Prostate gland (tissue), 2 donors: ENCODE measurements around the gene PLXNB2. TPM values are rescaled to one million over a fixed set of nuclear protein-coding genes. Genes with fewer than 3 reads are reported as not detected.

ENCODE experiments used
- DNase-seq: peaks from one replicate; pipeline ENCODE4 v3.0.0-alpha.2; 2019; ENCODE audit warnings: low spot score
- H3K27ac ChIP-seq, 2 donors: fragments of 200-600 bp; sonication (generic); 2 replicates each; pipeline ENCODE4 v1.5.1; 2017 to 2019
- H3K27me3 ChIP-seq: fragments of 200-600 bp; sonication (generic); replicated peaks from 2 replicates; pipeline ENCODE4 v1.5.1; 2019; ENCODE audit not compliant: insufficient read depth
- H3K36me3 ChIP-seq, 2 donors: fragments of 200-600 bp; sonication (generic); 1 replicate in 1 of 2; 2 replicates in 1 of 2; pipeline versions ENCODE4 v1.5.1 to v1.8.1; 2017 to 2019
- H3K4me1 ChIP-seq: fragments of 200-600 bp; sonication (generic); replicated peaks from 2 replicates; pipeline ENCODE4 v1.5.1; 2019
- H3K4me3 ChIP-seq, 2 donors: fragments of 200-600 bp; sonication (generic); 2 replicates each; pipeline ENCODE4 v1.5.1; 2017 to 2019
- H3K9me3 ChIP-seq: fragments of 200-600 bp; sonication (generic); 2 replicates; pipeline ENCODE4 v1.5.1; 2017
- CTCF ChIP-seq, 4 experiments: fragments of 200-600 bp in 2 of 4; fragments of 450-650 bp in 2 of 4; sonication (generic) in 2 of 4; IDR thresholded peaks; 1 replicate in 3 of 4; 2 replicates in 1 of 4; pipeline ENCODE4 v1.5.1; 2016 to 2019; ENCODE audit warnings: antibody characterized with exemption in 4 of 4, mild to moderate bottlenecking in 2 of 4, moderate library complexity in 2 of 4
- POLR2A ChIP-seq: fragments of 450-650 bp; IDR thresholded peaks from one replicate; pipeline ENCODE4 v1.6.1; 2016; ENCODE audit warnings: antibody characterized with exemption, mild to moderate bottlenecking
- POLR2AphosphoS5 ChIP-seq: sonication (generic); formaldehyde crosslinking; IDR thresholded peaks from one replicate; pipeline ENCODE4 v1.6.1; 2017; ENCODE audit warnings: antibody characterized with exemption
- WGBS: methylation state at CpG from one replicate; pipeline ENCODE4 v1.1.5; 2018; 5-methylcytosine and 5-hydroxymethylcytosine counted together
- intact Hi-C: fragments of 100-400 bp; cut with DNase I; formaldehyde crosslinking; loops from one replicate; pipeline ENCODE4 v1.14.2; 2022
- total RNA-seq, 2 donors: library from RNA; depleted of rRNA; stranded (reverse); fragments of >200 nt; gene quantifications; one replicate each; pipeline ENCODE4 v1.1.0, GENCODE V29; 2016

PLXNB2 gene
- total RNA-seq = 100 to 1,000 TPM; 259 to 309 TPM

- TF ChIP-seq POLR2A (peak; percentile 87), CTCF (IDR thresholded peaks at IDR 0.05) (no peak), POLR2AphosphoS5 (peak; percentile 41)
- Histone ChIP-seq H3K4me1 (peaks cover 32% of the 10 kb centered on the region), H3K36me3 (no peaks in the 10 kb centered on the region), H3K27ac (peak within 1 kb of the TSS; percentile 91 to 94), H3K9me3 (no peaks in the 10 kb centered on the region), H3K4me3 (peak within 1 kb of the TSS; percentile 75 to 93), H3K27me3 (no peaks in the 10 kb centered on the region)
- intact Hi-C loops = no loop called here
- under 1% methylated on average over 19 of the region's 105 CpGs for WGBS
- peak; percentile 82 for DNase-seq
Measured at GRCh38 chr22:50306753-50307749, at the start of gene PLXNB2. PLXNB2 (minus strand) TSS chr22:50307646; CDS start chr22:50290584, 17,062 bp downstream.

GRCh38 chr22:50357222-50357621 is 49.8 kb upstream of the PLXNB2 start:
- DNase-seq = no peak
- Histone ChIP-seq H3K9me3 (no peaks in the 10 kb centered on the region), H3K4me1 (no peaks in the 10 kb centered on the region), H3K4me3 (no peak overlapping the region), H3K36me3 (no peaks in the 10 kb centered on the region), H3K27ac (no peak overlapping the region), H3K27me3 (no peaks in the 10 kb centered on the region)
- 94% methylated on average over 1 of the region's 1 CpG for WGBS
- TF ChIP-seq POLR2A (no peak), CTCF (IDR thresholded peaks at IDR 0.05) (no peak), POLR2AphosphoS5 (no peak)
- intact Hi-C loops = no loop called here

GRCh38 chr22:50356186-50356585 is 48.7 kb upstream of the PLXNB2 start:
- intact Hi-C loops = no loop called here
- TF ChIP-seq CTCF (IDR thresholded peaks at IDR 0.05) (no peak), POLR2A (no peak), POLR2AphosphoS5 (no peak)
- H3K27me3 ChIP-seq = no peaks in the 10 kb centered on the region
- no peak for DNase-seq
- H3K27ac ChIP-seq = no peak overlapping the region
- no peaks in the 10 kb centered on the region for H3K36me3 ChIP-seq
- H3K4me1 ChIP-seq = no peaks in the 10 kb centered on the region
- 94% methylated on average over 8 of the region's 8 CpGs for WGBS
- no peak overlapping the region for H3K4me3 ChIP-seq
- H3K9me3 ChIP-seq = no peaks in the 10 kb centered on the region

- 52% methylated on average over 2 of the region's 2 CpGs for WGBS
- DNase-seq = no peak
- Histone ChIP-seq H3K27me3 (no peaks in the 10 kb centered on the region), H3K9me3 (no peaks in the 10 kb centered on the region), H3K27ac (no peak overlapping the region), H3K4me3 (no peak overlapping the region), H3K36me3 (no peaks in the 10 kb centered on the region), H3K4me1 (no peaks in the 10 kb centered on the region)
- TF ChIP-seq POLR2A = no peak
- no peak for TF ChIP-seq CTCF (IDR thresholded peaks at IDR 0.05)
- TF ChIP-seq POLR2AphosphoS5 = no peak
- intact Hi-C loops = no loop called here
Measured at GRCh38 chr22:50348058-50348457, 40.6 kb upstream of the PLXNB2 start.
